ENCODE results near the gene POU4F1. TPM values are rescaled to one million over a fixed set of nuclear protein-coding genes. Genes with fewer than 3 reads are reported as not detected.

Gene POU4F1
- total RNA-seq, 1 experiment from 2014 or later, result 0.26 TPM

- Histone ChIP-seq H3K27me3 (ENCODE audit: insufficient read depth, low read length) (no peaks in the 10 kb centered on the region), H4K5ac (ENCODE audit: insufficient read length, low read depth, low read length) (no peak overlapping the region), H3T11ph (ENCODE audit: low read length) (no peak overlapping the region), H3K18ac (ENCODE audit: insufficient read length, low read depth, low read length) (no peak overlapping the region), H2AFZ (ENCODE audit: low read length) (no peak overlapping the region), H2BK120ac (ENCODE audit: low read depth, low read length, poor library complexity, severe bottlenecking) (no peak overlapping the region), H4K8ac (replicated peaks; ENCODE audit: insufficient read length, low read depth, low read length) (no peak overlapping the region), H3K23me2 (ENCODE audit: insufficient read length, low read depth, low read length, poor library complexity, severe bottlenecking) (no peaks in the 10 kb centered on the region), H3K23ac (ENCODE audit: insufficient read length, low read depth, low read length) (no peak overlapping the region), H3K9ac (ENCODE audit: extremely low read depth, insufficient read length, low read length) (no peak overlapping the region), H2BK20ac (ENCODE audit: low read depth, low read length, poor library complexity, severe bottlenecking) (no peak overlapping the region), H3K27ac (ENCODE audit: insufficient read length, low read depth, low read length) (no peak overlapping the region), H3K4ac (ENCODE audit: low read depth, low read length) (no peak overlapping the region), H2BK5ac (ENCODE audit: insufficient read length, low read length) (no peak overlapping the region), H3K56ac (ENCODE audit: insufficient read length, low read depth, low read length) (no peak overlapping the region), H3K4me2 (ENCODE audit: insufficient read depth, insufficient read length, low read length) (no peak overlapping the region), H4K91ac (ENCODE audit: insufficient read length, low read depth, low read length) (no peak overlapping the region), H2BK15ac (ENCODE audit: low read depth, low read length) (no peak overlapping the region), H2BK12ac (ENCODE audit: insufficient read length, low read depth, low read length) (no peak overlapping the region), H3K14ac (ENCODE audit: insufficient read depth, low read length) (no peak overlapping the region), H2AK5ac (ENCODE audit: insufficient read length, low read length) (no peak overlapping the region), H3K9me3 (ENCODE audit: control insufficient read depth, low read depth, low read length) (no peaks in the 10 kb centered on the region), H3K79me1 (ENCODE audit: insufficient read depth, low read depth, low read length, poor library complexity, severe bottlenecking) (no peaks in the 10 kb centered on the region), H3K79me2 (ENCODE audit: insufficient read depth, low read length) (no peaks in the 10 kb centered on the region), H4K20me1 (ENCODE audit: control insufficient read depth, insufficient read depth, insufficient read length) (no peaks in the 10 kb centered on the region), H3K4me1 (ENCODE audit: insufficient read depth, low read length) (no peaks in the 10 kb centered on the region)
- no CpG with 5 or more reads among the region's 5 CpGs for WGBS (ENCODE audit: extremely low coverage, insufficient read length, low lambda C conversion rate)
- Mint-ChIP-seq H3K27me3 (ENCODE audit: low read depth) (peaks cover 1% of the 10 kb centered on the region; the same call in 1 of the 2 replicates), H3K27ac (no peak overlapping the region), H3K4me3 (no peak overlapping the region), H3K36me3 (ENCODE audit: insufficient read depth in 1 of 3, low read depth in 3 of 3) (no peaks in the 10 kb centered on the region), H3K9me3 (no peaks in the 10 kb centered on the region), H3K4me1 (no peaks in the 10 kb centered on the region)
- TF ChIP-seq, protein P1, sequence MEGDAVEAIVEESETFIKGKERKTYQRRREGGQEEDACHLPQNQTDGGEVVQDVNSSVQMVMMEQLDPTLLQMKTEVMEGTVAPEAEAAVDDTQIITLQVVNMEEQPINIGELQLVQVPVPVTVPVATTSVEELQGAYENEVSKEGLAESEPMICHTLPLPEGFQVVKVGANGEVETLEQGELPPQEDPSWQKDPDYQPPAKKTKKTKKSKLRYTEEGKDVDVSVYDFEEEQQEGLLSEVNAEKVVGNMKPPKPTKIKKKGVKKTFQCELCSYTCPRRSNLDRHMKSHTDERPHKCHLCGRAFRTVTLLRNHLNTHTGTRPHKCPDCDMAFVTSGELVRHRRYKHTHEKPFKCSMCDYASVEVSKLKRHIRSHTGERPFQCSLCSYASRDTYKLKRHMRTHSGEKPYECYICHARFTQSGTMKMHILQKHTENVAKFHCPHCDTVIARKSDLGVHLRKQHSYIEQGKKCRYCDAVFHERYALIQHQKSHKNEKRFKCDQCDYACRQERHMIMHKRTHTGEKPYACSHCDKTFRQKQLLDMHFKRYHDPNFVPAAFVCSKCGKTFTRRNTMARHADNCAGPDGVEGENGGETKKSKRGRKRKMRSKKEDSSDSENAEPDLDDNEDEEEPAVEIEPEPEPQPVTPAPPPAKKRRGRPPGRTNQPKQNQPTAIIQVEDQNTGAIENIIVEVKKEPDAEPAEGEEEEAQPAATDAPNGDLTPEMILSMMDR (conservative IDR thresholded peaks at IDR 0.05), result no peak
- no peak for DNase-seq
These were observed 30.9 kb downstream of the POU4F1 start for GRCh38 chr13:78572459-78572858.

All from H9 (cell line).